Activated T-cell treated with anti-CD3 and anti-CD28 coated beads for 24 hours (primary cell): Measurements from ENCODE around the gene EIF2B4.
"Not testable (repeated sequence)": the region's sequence is repeated elsewhere in the genome, so short reads cannot be mapped to it uniquely, and the experiment has no call there.

Experiments used
- DNase-seq: peaks from one replicate; pipeline ENCODE4 v3.0.0-alpha.2; 2020; ENCODE audit warnings: low read depth

The EIF2B4 gene

GRCh38 chr2:27336173-27336572, 34.0 kb downstream of the EIF2B4 start:
- no peak for DNase-seq

GRCh38 chr2:27335311-27335710, 34.8 kb downstream of the EIF2B4 start:
- no peak for DNase-seq

- no peak for DNase-seq
Observed at GRCh38 chr2:27324720-27325119, 45.4 kb downstream of the EIF2B4 start.

GRCh38 chr2:27323596-27324285, 46.4 kb downstream of the EIF2B4 start:
- no peak for DNase-seq

- DNase-seq, result peak; percentile 84
Observed at GRCh38 chr2:27322766-27323595, 47.2 kb downstream of the EIF2B4 start, which contains the start of gene MPV17. Gene MPV17 (minus strand): TSS chr2:27323097. CDS start chr2:27322517, 580 bp downstream.

- no peak for DNase-seq
Observed at GRCh38 chr2:27322301-27322765, 47.8 kb downstream of the EIF2B4 start.

GRCh38 chr2:27320958-27321543, 49.1 kb downstream of the EIF2B4 start:
- DNase-seq, result no peak

GRCh38 chr2:27319839-27320238, 50.3 kb downstream of the EIF2B4 start:
- DNase-seq, result not testable (repeated sequence)

- DNase-seq, result no peak
Observed at GRCh38 chr2:27316655-27317412, 53.3 kb downstream of the EIF2B4 start.

GRCh38 chr2:27315122-27315521, 55.0 kb downstream of the EIF2B4 start:
- DNase-seq, result no peak

- no peak for DNase-seq
Observed at GRCh38 chr2:27314709-27315108, 55.4 kb downstream of the EIF2B4 start.
